ENCODE data around the gene DOCK1.

DOCK1 gene

DNA sequence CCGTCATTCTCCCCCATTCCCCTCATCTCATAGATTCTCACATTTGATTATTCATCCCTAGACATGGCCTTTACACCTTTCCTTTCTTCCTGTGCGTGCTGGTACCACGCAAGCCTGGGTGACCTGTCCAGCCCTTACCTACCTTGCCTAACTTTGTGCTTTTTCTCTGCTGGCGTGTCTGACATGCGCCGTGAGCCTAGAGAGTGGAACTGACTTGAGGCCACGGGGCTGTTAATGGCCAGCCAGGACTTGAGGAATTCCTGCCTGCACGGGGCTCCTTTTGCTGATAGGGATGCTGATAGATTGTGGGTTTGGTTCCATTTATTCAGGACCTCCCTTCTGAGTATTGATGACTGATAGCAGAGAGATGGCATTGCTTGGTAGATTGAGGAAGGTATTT is 134.2 kb downstream of the DOCK1 start:
- no peak for DNase-seq (ENCODE audit: low read depth)
- no peak overlapping the region for H3K4me3 ChIP-seq (ENCODE audit: low read depth, low read length)
- TF ChIP-seq, protein P1, sequence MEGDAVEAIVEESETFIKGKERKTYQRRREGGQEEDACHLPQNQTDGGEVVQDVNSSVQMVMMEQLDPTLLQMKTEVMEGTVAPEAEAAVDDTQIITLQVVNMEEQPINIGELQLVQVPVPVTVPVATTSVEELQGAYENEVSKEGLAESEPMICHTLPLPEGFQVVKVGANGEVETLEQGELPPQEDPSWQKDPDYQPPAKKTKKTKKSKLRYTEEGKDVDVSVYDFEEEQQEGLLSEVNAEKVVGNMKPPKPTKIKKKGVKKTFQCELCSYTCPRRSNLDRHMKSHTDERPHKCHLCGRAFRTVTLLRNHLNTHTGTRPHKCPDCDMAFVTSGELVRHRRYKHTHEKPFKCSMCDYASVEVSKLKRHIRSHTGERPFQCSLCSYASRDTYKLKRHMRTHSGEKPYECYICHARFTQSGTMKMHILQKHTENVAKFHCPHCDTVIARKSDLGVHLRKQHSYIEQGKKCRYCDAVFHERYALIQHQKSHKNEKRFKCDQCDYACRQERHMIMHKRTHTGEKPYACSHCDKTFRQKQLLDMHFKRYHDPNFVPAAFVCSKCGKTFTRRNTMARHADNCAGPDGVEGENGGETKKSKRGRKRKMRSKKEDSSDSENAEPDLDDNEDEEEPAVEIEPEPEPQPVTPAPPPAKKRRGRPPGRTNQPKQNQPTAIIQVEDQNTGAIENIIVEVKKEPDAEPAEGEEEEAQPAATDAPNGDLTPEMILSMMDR (IDR thresholded peaks at IDR 0.05; ENCODE audit: low read depth, low read length, missing control alignments) = no peak

DNA sequence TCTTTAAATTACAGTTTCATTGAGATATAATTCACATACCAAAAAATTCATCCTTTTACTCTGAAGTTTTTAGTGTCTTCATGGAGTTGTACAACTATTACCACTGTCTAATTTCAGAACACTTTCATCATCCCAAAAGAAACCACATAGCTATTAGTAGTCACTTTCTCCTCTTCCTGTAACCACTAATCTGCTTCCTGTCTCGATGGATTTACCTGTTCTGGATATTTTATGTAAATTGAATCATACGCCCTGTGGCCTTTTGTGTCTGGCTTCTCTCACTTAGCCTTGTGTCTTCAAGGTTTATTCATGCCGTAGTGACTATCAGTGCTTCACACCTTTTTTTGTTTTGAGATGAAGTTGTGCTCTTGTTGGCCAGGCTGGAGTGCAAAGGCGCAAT is 135.5 kb downstream of the DOCK1 start:
- TF ChIP-seq, protein P1 (IDR thresholded peaks at IDR 0.05; ENCODE audit: low read depth, low read length, missing control alignments) = no peak
- DNase-seq (ENCODE audit: low read depth) = no peak
- H3K4me3 ChIP-seq (ENCODE audit: low read depth, low read length) = no peak overlapping the region

DNA sequence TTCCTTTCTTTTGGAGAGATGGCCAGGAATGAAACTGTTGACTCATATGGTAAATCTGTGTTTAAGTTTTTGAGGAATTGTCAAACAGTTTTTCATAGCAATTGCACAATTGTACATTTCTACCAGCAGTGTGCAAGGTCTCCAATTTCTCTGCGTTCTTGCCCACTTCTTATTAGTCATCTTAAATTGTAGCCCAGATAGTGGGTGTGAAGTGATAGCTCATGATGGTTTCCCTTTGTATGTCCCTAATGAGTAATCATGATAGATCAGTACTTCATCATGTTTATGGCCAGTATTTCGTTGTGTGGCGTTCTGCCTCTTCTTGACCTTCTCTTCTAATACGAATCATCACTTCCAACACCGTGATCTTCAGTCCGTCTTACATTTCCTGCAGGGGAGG is 136.3 kb downstream of the DOCK1 start:
- TF ChIP-seq, protein P1 (IDR thresholded peaks at IDR 0.05; ENCODE audit: low read depth, low read length, missing control alignments) = no peak
- no peak for DNase-seq (ENCODE audit: low read depth)
- no peak overlapping the region for H3K4me3 ChIP-seq (ENCODE audit: low read depth, low read length)

DNA sequence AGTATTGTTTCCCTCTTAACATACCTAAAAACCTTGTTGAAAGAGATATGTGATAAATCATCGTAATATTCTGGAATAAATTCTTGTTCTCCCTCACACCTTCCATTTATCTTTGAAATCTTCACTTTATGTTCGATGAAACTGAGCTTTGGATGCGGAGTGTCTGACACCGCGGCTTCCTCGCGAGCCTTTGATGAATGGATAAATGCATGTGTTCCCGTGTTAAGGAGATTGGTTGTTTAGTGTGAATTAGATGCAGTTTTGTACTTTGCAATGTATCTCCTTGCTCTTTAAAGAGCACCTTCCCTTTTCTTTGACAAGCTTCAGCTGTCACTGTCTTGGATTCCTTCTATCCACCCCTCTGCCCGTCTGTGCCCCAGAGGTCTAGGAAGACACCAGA is 138.1 kb downstream of the DOCK1 start:
- TF ChIP-seq, protein P1 (IDR thresholded peaks at IDR 0.05; ENCODE audit: low read depth, low read length, missing control alignments) = no peak
- H3K4me3 ChIP-seq (ENCODE audit: low read depth, low read length) = no peak overlapping the region
- DNase-seq (ENCODE audit: low read depth) = no peak

DNA sequence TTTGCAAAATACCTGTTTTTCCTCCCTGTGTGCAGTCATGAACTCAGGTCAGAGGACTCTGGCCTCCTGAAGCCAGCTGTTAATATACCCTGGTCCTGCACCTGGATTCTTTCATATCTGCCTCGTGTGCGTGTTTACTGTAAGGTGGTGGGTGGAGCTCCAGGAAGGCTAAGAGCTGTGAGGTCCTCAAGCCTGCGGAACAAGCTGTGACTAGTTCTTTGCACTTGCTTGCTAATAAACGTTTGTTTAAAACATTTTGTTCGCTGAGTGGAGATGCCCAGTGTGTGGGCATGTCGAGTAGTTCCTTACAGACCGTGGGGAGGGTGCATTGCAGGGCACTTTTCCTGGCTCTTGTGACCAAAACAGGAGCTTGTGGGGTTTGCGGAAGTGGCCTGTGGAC is 139.0 kb downstream of the DOCK1 start:
- no peak for DNase-seq (ENCODE audit: low read depth)
- TF ChIP-seq, protein P1 (IDR thresholded peaks at IDR 0.05; ENCODE audit: low read depth, low read length, missing control alignments) = no peak
- H3K4me3 ChIP-seq (ENCODE audit: low read depth, low read length) = no peak overlapping the region

DNA sequence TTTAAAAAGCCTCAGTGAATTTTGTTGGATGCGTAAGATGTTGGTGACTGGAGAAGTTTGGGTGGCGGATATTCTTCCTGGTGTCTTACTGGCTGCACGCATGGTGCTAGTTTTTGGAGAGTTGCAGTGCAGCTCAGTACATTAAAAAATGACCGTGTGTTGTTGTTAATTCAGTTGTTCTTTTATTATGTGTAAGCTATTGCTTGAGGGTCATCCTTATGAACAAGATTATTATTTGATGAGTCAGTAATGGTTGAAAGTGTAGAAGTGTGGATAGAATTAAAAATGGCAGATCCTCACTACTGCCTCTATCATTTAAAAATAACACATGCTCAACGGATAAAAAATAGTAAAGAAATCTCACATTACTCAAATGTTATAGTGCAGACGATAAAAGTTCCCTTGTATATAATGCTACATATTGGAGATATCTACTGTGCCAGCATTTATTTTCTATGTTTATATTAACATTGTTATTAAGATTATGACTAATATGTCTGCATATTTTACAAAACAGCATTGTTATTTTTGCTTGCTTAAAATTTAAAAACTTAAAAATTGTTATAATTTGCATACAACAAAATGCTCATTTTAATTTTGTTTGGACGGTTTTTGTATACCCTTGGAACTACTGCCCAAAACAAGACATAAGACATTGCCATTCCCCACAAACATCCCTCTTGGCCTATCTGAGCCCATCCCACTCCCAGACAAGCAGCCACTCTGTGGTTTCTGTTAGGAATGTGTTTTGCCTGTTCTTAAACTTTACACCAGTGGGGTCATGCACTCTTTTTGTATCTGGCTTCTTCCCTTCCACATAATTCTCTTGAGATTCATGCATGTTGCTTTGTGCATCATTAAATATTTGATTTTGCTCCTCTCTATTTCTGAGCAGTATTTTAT is 142.0 kb downstream of the DOCK1 start:
- DNase-seq (ENCODE audit: low read depth) = no peak
- H3K4me3 ChIP-seq (ENCODE audit: low read depth, low read length) = no peak overlapping the region
- TF ChIP-seq, protein P1 (IDR thresholded peaks at IDR 0.05; ENCODE audit: low read depth, low read length, missing control alignments) = no peak

DNA sequence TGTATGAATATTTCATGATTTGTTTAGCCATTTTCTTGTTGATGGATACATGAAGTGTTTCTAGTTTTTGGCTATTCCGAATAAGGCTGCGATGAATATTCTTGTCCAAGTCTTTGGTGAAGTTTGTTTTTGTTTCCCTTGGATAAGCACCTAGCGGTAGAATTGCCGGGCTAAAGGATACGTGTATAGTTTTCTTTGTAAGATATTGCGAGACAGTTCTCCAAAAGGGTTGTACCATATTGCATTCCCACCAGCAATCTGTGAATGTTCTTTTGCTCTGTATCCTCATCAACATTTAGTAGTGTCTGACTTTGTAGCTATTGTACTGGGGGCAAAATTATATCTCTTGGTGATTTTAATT is 142.6 kb downstream of the DOCK1 start:
- H3K4me3 ChIP-seq (ENCODE audit: low read depth, low read length) = no peak overlapping the region
- DNase-seq (ENCODE audit: low read depth) = no peak
- TF ChIP-seq, protein P1 (IDR thresholded peaks at IDR 0.05; ENCODE audit: low read depth, low read length, missing control alignments) = no peak
